ENCODE measurements around the gene THAP4. TPM values are rescaled to one million over a fixed set of nuclear protein-coding genes. Genes with fewer than 3 reads are reported as not detected.

Gene THAP4
- total and polyA plus RNA-seq, 12 donors = 68.7 to 101 (median 78.3) TPM

- H3K27me3 ChIP-seq = no peaks in the 10 kb centered on the region
- ATAC-seq (no peak), DNase-seq (no peak)
- WGBS, 2 donors = 93 to 95% methylated on average over 12 of the region's 12 CpGs
- intact Hi-C loops (cut with DNase I) = no loop called here
- H3K9me3 ChIP-seq = peaks cover 0 to 44% (median 26%) of the 10 kb centered on the region in 11 donors
- peaks cover 0 to 79% (median 43%) of the 10 kb centered on the region in 9 donors for H3K36me3 ChIP-seq
- no peak overlapping the region for H3K27ac ChIP-seq
- H3K4me3 ChIP-seq = no peak overlapping the region
- TF ChIP-seq CTCF (IDR thresholded peaks at IDR 0.05) = no peak
- no peaks in the 10 kb centered on the region for H3K4me1 ChIP-seq
These were observed 52.5 kb downstream of the THAP4 start for GRCh38 chr2:241584436-241584835.

GRCh38 chr2:241582806-241583205, 54.2 kb downstream of the THAP4 start:
- Histone ChIP-seq H3K27ac (no peak overlapping the region), H3K27me3 (no peaks in the 10 kb centered on the region), H3K4me3 (no peak overlapping the region), H3K4me1 (peaks cover 0 to 11% (median 3%) of the 10 kb centered on the region in 9 donors), H3K36me3 (peaks cover 0 to 68% (median 36%) of the 10 kb centered on the region in 9 donors), H3K9me3 (peaks cover 0 to 30% (median 21%) of the 10 kb centered on the region in 11 donors)
- DNase-seq (no peak), ATAC-seq (no peak)
- TF ChIP-seq CTCF (IDR thresholded peaks at IDR 0.05) = no peak
- intact Hi-C loops (cut with DNase I) = no loop called here
- WGBS, 2 donors = 97 to 98% methylated on average over 4 of the region's 4 CpGs

- Histone ChIP-seq H3K4me3 (no peak overlapping the region), H3K9me3 (peaks cover 0 to 25% (median 18%) of the 10 kb centered on the region in 11 donors), H3K27me3 (no peaks in the 10 kb centered on the region), H3K36me3 (peaks cover 0 to 63% (median 36%) of the 10 kb centered on the region in 9 donors), H3K27ac (no peak overlapping the region), H3K4me1 (peaks cover 0 to 15% (median 5%) of the 10 kb centered on the region in 9 donors)
- intact Hi-C loops (cut with DNase I) = no loop called here
- ATAC-seq = no peak
- WGBS, 2 donors = 97 to 98% methylated on average over 8 of the region's 8 CpGs
- no peak for DNase-seq
- TF ChIP-seq CTCF (IDR thresholded peaks at IDR 0.05) = no peak
These were observed 54.6 kb downstream of the THAP4 start for GRCh38 chr2:241582328-241582727.

- Histone ChIP-seq H3K27me3 (no peaks in the 10 kb centered on the region), H3K27ac (no peak overlapping the region), H3K4me1 (peaks cover 0 to 15% (median 5%) of the 10 kb centered on the region in 9 donors), H3K9me3 (peaks cover 0 to 4% (median 0%) of the 10 kb centered on the region in 11 donors), H3K4me3 (no peak overlapping the region), H3K36me3 (peaks cover 0 to 38% (median 18%) of the 10 kb centered on the region in 9 donors)
- ATAC-seq = no peak
- intact Hi-C loops (cut with DNase I) = no loop called here
- WGBS, 2 donors = 91 to 92% methylated on average over 7 of the region's 7 CpGs
- no peak for DNase-seq
- TF ChIP-seq CTCF (IDR thresholded peaks at IDR 0.05) = no peak
These were observed 57.7 kb downstream of the THAP4 start for GRCh38 chr2:241579281-241579680.

Measured in heart right ventricle (tissue), 16 donors.